H1 (cell line): ENCODE data around the gene PDE4D. TPM values are rescaled to one million over a fixed set of nuclear protein-coding genes. Genes with fewer than 3 reads are reported as not detected.

ENCODE experiments used
- polyA plus RNA-seq, 7 experiments: library from polyadenylated mRNA; depleted of rRNA in 3 of 7; stranded (reverse) in 5 of 7; unstranded in 2 of 7; fragments of >200 nt in 5 of 7; fragments of 200-250 nt in 2 of 7; gene quantifications; 1 replicate in 5 of 7; 2 replicates in 1 of 7; 4 replicates in 1 of 7; pipeline versions ENCODE4 v1.2.1 to v1.2.3, GENCODE V29; 2011 to 2013; ENCODE audit warnings: missing spikeins in 2 of 7, mixed read lengths in 2 of 7
- total RNA-seq: library from RNA; stranded (reverse); fragmentation: NEBNext Ultra II Directional; extraction: Animal tissue kit (Norgen Biotek cat#: 25700); gene quantifications from 2 replicates; pipeline ENCODE4 v1.2.1, GENCODE V29; 2021
- TF ChIP-seq, protein P1 (sequence below): IDR thresholded peaks from 2 replicates; pipeline ENCODE4 v1.6.1; 2011; ENCODE audit warnings: low read depth, mild to moderate bottlenecking, low read length; ENCODE audit not compliant: insufficient read depth

The PDE4D gene
- total and polyA plus RNA-seq, 2 of the 8 experiments (the other 6 are each of a cell fraction or from before 2014, with no cell fraction given) = 2.3 to 3.7 TPM

DNA sequence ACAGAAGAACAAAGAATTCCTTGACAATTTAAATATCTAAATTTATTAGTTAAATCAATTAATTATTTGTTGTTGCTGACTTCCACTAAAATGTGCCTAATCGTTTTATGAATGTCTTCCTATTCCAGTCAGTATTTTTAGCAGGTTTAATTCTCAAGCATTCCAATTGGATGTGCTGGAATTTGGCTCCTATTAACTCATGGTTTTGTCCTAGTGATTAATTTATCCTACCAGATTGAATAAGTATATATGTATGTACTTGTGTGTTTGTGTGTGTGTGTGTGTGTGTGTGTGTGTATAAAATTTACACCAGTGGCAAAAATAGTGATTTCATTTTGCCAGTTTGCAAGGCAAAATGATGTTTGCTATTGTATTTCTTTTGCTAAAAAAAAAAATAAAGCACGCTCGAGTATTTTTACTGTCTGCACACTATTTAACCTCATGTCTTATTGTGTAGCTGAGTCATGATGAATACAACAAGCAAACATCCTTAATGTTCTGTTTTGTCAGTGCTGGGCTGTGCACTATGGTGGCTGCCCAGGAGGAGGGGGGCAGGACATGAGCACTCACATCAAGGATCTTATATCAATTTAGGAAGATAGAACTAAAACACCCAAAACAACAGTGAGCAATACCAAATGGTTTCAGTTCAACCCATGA lies 375.5 kb downstream of the PDE4D start (continued):
- TF ChIP-seq, protein P1, sequence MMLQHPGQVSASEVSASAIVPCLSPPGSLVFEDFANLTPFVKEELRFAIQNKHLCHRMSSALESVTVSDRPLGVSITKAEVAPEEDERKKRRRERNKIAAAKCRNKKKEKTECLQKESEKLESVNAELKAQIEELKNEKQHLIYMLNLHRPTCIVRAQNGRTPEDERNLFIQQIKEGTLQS = no peak
- TF ChIP-seq, all 59 proteins: peak for 0
